Neural cell (in vitro differentiated cells): Measurements from ENCODE around the gene RAD51B. TPM values are rescaled to one million over a fixed set of nuclear protein-coding genes. Genes with fewer than 3 reads are reported as not detected.

ENCODE experiments used
- H2AFZ ChIP-seq: fragments of 200-600, 300-800 bp; sonication (generic), shearing (Covaris generic); 2 replicates; pipeline ENCODE4 v1.6.0; 2014; ENCODE audit warnings: low read depth, mild to moderate bottlenecking, antibody characterized with exemption, low read length, moderate library complexity
- H3F3A ChIP-seq: fragments of 200-600 bp; shearing (Covaris generic); 2 replicates; pipeline ENCODE4 v1.6.1; 2016; ENCODE audit warnings: mild to moderate bottlenecking, moderate library complexity, mixed read lengths, antibody characterized with exemption, low read length; ENCODE audit not compliant: insufficient read depth, poor library complexity, severe bottlenecking
- H3K27ac ChIP-seq: fragments of 200-600, 300-800 bp; sonication (generic), shearing (Covaris generic); 2 replicates; pipeline ENCODE4 v1.5.1; 2014; ENCODE audit warnings: mild to moderate bottlenecking, low read length, moderate library complexity
- H3K27me3 ChIP-seq: fragments of 300-800, 200-600 bp; sonication (generic), shearing (Covaris generic); 2 replicates; pipeline ENCODE4 v1.6.0; 2014; ENCODE audit warnings: mild to moderate bottlenecking, low read depth, low read length, moderate library complexity; ENCODE audit not compliant: insufficient read depth
- H3K36me3 ChIP-seq: fragments of 300-800, 200-600 bp; sonication (generic), shearing (Covaris generic); 2 replicates; pipeline ENCODE4 v1.5.1; 2014; ENCODE audit warnings: mild to moderate bottlenecking, antibody characterized with exemption, low read length, moderate library complexity; ENCODE audit not compliant: insufficient read depth
- H3K4me2 ChIP-seq: fragments of 300-800, 200-600 bp; sonication (generic), shearing (Covaris generic); 2 replicates; pipeline ENCODE4 v1.6.0; 2014; ENCODE audit warnings: mild to moderate bottlenecking, low read length
- H3K4me3 ChIP-seq: fragments of 300-800, 200-600 bp; sonication (generic), shearing (Covaris generic); 2 replicates; pipeline ENCODE4 v1.5.1; 2014; ENCODE audit warnings: mild to moderate bottlenecking, low read length, moderate library complexity
- H3K79me2 ChIP-seq: fragments of 200-600 bp; shearing (Covaris generic); replicated peaks from 2 replicates; pipeline ENCODE4 v1.6.0; 2014; ENCODE audit warnings: mild to moderate bottlenecking, low read length, moderate library complexity; ENCODE audit not compliant: insufficient read depth
- H3K9ac ChIP-seq: fragments of 300-800, 200-600 bp; sonication (generic), shearing (Covaris generic); 2 replicates; pipeline ENCODE4 v1.6.1; 2016; ENCODE audit warnings: mild to moderate bottlenecking, low read length, mixed read lengths
- H3K9me2 ChIP-seq: fragments of 200-600 bp; shearing (Covaris generic); 2 replicates; pipeline ENCODE4 v1.6.1; 2016; ENCODE audit warnings: mild to moderate bottlenecking, low read length, mixed read lengths; ENCODE audit not compliant: insufficient read depth
- H3K9me3 ChIP-seq: fragments of 200-600, 300-800 bp; sonication (generic), shearing (Covaris generic); 2 replicates; pipeline ENCODE4 v1.6.1; 2016; ENCODE audit warnings: mild to moderate bottlenecking, mixed run types, low read length, moderate library complexity, mixed read lengths
- H4K20me1 ChIP-seq: fragments of 200-600 bp; shearing (Covaris generic); 2 replicates; pipeline ENCODE4 v1.6.1; 2016; ENCODE audit warnings: mild to moderate bottlenecking, mixed run types; ENCODE audit not compliant: insufficient read depth
- EP300 ChIP-seq: fragments of 450-650 bp; conservative IDR thresholded peaks from 2 replicates; pipeline ENCODE4 v1.6.1; 2014; ENCODE audit warnings: antibody characterized with exemption, mild to moderate bottlenecking, moderate library complexity; ENCODE audit not compliant: poor library complexity, severe bottlenecking
- EZH2 ChIP-seq: fragments of 200-600, 300-800 bp; shearing (Covaris generic), sonication (generic); IDR thresholded peaks from 2 replicates; pipeline ENCODE4 v1.6.1; 2014; ENCODE audit warnings: antibody characterized with exemption, low read length, borderline replicate concordance, mild to moderate bottlenecking; ENCODE audit not compliant: insufficient read depth, poor library complexity, severe bottlenecking
- MXI1 ChIP-seq: fragments of 450-650 bp; conservative IDR thresholded peaks from 2 replicates; pipeline ENCODE4 v1.6.1; 2014; ENCODE audit warnings: antibody characterized with exemption, mild to moderate bottlenecking; ENCODE audit not compliant: poor library complexity, severe bottlenecking
- POLR2AphosphoS5 ChIP-seq: IDR thresholded peaks from 2 replicates; pipeline ENCODE4 v1.6.1; 2012
- RAD21 ChIP-seq: fragments of 450-650 bp; conservative IDR thresholded peaks from 2 replicates; pipeline ENCODE4 v1.6.1; 2014; ENCODE audit warnings: antibody characterized with exemption, mild to moderate bottlenecking, moderate library complexity
- REST ChIP-seq: IDR thresholded peaks from 2 replicates; pipeline ENCODE4 v1.6.1; 2012; ENCODE audit warnings: borderline replicate concordance
- SMC3 ChIP-seq: fragments of 450-650 bp; conservative IDR thresholded peaks from 2 replicates; pipeline ENCODE4 v1.6.1; 2014; ENCODE audit warnings: antibody characterized with exemption, mild to moderate bottlenecking, moderate library complexity; ENCODE audit not compliant: poor library complexity
- TAF1 ChIP-seq: IDR thresholded peaks from 2 replicates; pipeline ENCODE4 v1.6.1; 2012; ENCODE audit warnings: low read depth
- polyA plus RNA-seq: library from polyadenylated mRNA; depleted of rRNA; stranded (reverse); fragments of >200 nt; gene quantifications from 2 replicates; pipeline ENCODE4 v1.2.3, GENCODE V29; 2014
- TF ChIP-seq, protein P1 (sequence below): fragments of 450-650 bp; IDR thresholded peaks from 2 replicates; pipeline ENCODE4 v1.5.1; 2014; ENCODE audit warnings: antibody characterized with exemption, mild to moderate bottlenecking, moderate library complexity; ENCODE audit not compliant: poor library complexity, severe bottlenecking

Gene RAD51B
- polyA plus RNA-seq, 1 donor from 2014 or later: 3.1 TPM

DNA sequence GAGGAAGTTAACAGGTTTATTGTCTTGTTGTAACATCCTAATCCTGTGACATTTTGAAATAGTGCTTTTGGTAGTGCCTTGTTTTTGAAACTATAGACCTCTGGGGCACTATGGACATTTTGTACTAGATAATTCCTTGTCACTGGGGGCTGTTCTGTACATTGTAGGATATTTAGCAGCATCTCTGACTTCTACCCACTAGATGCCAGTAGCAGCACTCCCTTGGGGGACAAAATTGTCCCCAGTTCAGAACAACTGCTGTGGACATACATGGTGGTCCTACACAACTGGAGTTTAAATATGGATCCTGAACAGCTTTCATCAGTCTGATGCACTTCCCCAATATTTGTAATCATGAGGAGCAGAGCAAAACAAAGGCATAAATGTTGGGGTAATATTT is 264.7 kb downstream of the RAD51B start:
- Histone ChIP-seq H4K20me1 (no peaks in the 10 kb centered on the region), H3K27me3 (no peaks in the 10 kb centered on the region), H3K79me2 (no peaks in the 10 kb centered on the region), H3K9me2 (no peaks in the 10 kb centered on the region), H3K27ac (no peak overlapping the region), H3K4me3 (no peak overlapping the region), H3K9me3 (no peaks in the 10 kb centered on the region), H3K9ac (no peak overlapping the region), H3K4me2 (no peak overlapping the region), H3F3A (no peaks in the 10 kb centered on the region), H3K36me3 (no peaks in the 10 kb centered on the region), H2AFZ (no peak overlapping the region)
- TF ChIP-seq, protein P1, sequence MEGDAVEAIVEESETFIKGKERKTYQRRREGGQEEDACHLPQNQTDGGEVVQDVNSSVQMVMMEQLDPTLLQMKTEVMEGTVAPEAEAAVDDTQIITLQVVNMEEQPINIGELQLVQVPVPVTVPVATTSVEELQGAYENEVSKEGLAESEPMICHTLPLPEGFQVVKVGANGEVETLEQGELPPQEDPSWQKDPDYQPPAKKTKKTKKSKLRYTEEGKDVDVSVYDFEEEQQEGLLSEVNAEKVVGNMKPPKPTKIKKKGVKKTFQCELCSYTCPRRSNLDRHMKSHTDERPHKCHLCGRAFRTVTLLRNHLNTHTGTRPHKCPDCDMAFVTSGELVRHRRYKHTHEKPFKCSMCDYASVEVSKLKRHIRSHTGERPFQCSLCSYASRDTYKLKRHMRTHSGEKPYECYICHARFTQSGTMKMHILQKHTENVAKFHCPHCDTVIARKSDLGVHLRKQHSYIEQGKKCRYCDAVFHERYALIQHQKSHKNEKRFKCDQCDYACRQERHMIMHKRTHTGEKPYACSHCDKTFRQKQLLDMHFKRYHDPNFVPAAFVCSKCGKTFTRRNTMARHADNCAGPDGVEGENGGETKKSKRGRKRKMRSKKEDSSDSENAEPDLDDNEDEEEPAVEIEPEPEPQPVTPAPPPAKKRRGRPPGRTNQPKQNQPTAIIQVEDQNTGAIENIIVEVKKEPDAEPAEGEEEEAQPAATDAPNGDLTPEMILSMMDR: no peak
- TF ChIP-seq TAF1 (no peak), MXI1 (no peak), SMC3 (no peak), REST (no peak), EZH2 (no peak), EP300 (no peak), POLR2AphosphoS5 (no peak), RAD21 (no peak)

- H3K36me3 ChIP-seq: no peaks in the 10 kb centered on the region
- no peak overlapping the region for H3K27ac ChIP-seq
- H3K9me2 ChIP-seq: no peaks in the 10 kb centered on the region
- no peaks in the 10 kb centered on the region for H3K79me2 ChIP-seq
- H3K9me3 ChIP-seq: no peaks in the 10 kb centered on the region
- TF ChIP-seq RAD21: no peak
- TF ChIP-seq, protein P1: no peak
- TF ChIP-seq POLR2AphosphoS5: no peak
- TF ChIP-seq SMC3: no peak
- no peak for TF ChIP-seq REST
- TF ChIP-seq EZH2: no peak
- TF ChIP-seq MXI1: no peak
- TF ChIP-seq EP300: no peak
- no peak for TF ChIP-seq TAF1
- H3K27me3 ChIP-seq: no peaks in the 10 kb centered on the region
- H3K4me2 ChIP-seq: no peak overlapping the region
- no peak overlapping the region for H3K9ac ChIP-seq
- no peak overlapping the region for H2AFZ ChIP-seq
- no peak overlapping the region for H3K4me3 ChIP-seq
- no peaks in the 10 kb centered on the region for H3F3A ChIP-seq
- H4K20me1 ChIP-seq: no peaks in the 10 kb centered on the region
These were observed 266.2 kb downstream of the RAD51B start for GRCh38 chr14:68085742-68086141.
